ENCODE data around the gene BNC2.

Gene BNC2

GRCh38 chr9:16712787-16713186 is 157.7 kb downstream of the BNC2 start:
- H3F3A ChIP-seq (ENCODE audit: low read depth): no peaks in the 10 kb centered on the region
- no peaks in the 10 kb centered on the region for H3K9me2 ChIP-seq (replicated peaks; ENCODE audit: low read depth, low read length)
- no peaks in the 10 kb centered on the region for H3K79me2 ChIP-seq (ENCODE audit: insufficient read depth, low read length)
- no peak overlapping the region for H3K4me3 ChIP-seq (ENCODE audit: low read length, poor library complexity, severe bottlenecking)
- H3K9me3 ChIP-seq (ENCODE audit: insufficient read depth, low read depth, low read length): no peaks in the 10 kb centered on the region
- no peak overlapping the region for H2AFZ ChIP-seq (ENCODE audit: low read length)
- H3K4me1 ChIP-seq (ENCODE audit: insufficient read depth, low read length, poor library complexity, severe bottlenecking): no peaks in the 10 kb centered on the region
- no peaks in the 10 kb centered on the region for H4K20me1 ChIP-seq (ENCODE audit: insufficient read depth, low read length, poor library complexity, severe bottlenecking)
- no peaks in the 10 kb centered on the region for H3K27me3 ChIP-seq (ENCODE audit: insufficient read depth, low read length, poor library complexity, severe bottlenecking)
- no peaks in the 10 kb centered on the region for H3K36me3 ChIP-seq (ENCODE audit: insufficient read depth, low read length)
- no peak overlapping the region for H3K4me2 ChIP-seq (ENCODE audit: low read depth, low read length, poor library complexity, severe bottlenecking)
- no peak for TF ChIP-seq CTCF (conservative IDR thresholded peaks at IDR 0.05; ENCODE audit: low read length)
- no peak for TF ChIP-seq EZH2phosphoT487 (IDR thresholded peaks at IDR 0.05; ENCODE audit: borderline replicate concordance)
- H3K9ac ChIP-seq (ENCODE audit: low read depth, low read length, poor library complexity, severe bottlenecking): no peak overlapping the region

GRCh38 chr9:16710888-16711287 is 159.6 kb downstream of the BNC2 start:
- Histone ChIP-seq H3K9me3 (ENCODE audit: insufficient read depth, low read depth, low read length) (no peaks in the 10 kb centered on the region), H2AFZ (ENCODE audit: low read length) (no peak overlapping the region), H3K4me1 (ENCODE audit: insufficient read depth, low read length, poor library complexity, severe bottlenecking) (no peaks in the 10 kb centered on the region), H3K4me2 (ENCODE audit: low read depth, low read length, poor library complexity, severe bottlenecking) (no peak overlapping the region), H4K20me1 (ENCODE audit: insufficient read depth, low read length, poor library complexity, severe bottlenecking) (no peaks in the 10 kb centered on the region), H3K27me3 (ENCODE audit: insufficient read depth, low read length, poor library complexity, severe bottlenecking) (no peaks in the 10 kb centered on the region), H3K79me2 (ENCODE audit: insufficient read depth, low read length) (no peaks in the 10 kb centered on the region), H3K9ac (ENCODE audit: low read depth, low read length, poor library complexity, severe bottlenecking) (no peak overlapping the region), H3K4me3 (ENCODE audit: low read length, poor library complexity, severe bottlenecking) (no peak overlapping the region), H3K36me3 (ENCODE audit: insufficient read depth, low read length) (no peaks in the 10 kb centered on the region), H3F3A (ENCODE audit: low read depth) (no peaks in the 10 kb centered on the region), H3K9me2 (replicated peaks; ENCODE audit: low read depth, low read length) (no peaks in the 10 kb centered on the region)
- TF ChIP-seq CTCF (conservative IDR thresholded peaks at IDR 0.05; ENCODE audit: low read length) (no peak), EZH2phosphoT487 (IDR thresholded peaks at IDR 0.05; ENCODE audit: borderline replicate concordance) (no peak)

GRCh38 chr9:16709924-16710323 is 160.5 kb downstream of the BNC2 start:
- H3K9ac ChIP-seq (ENCODE audit: low read depth, low read length, poor library complexity, severe bottlenecking): no peak overlapping the region

More at GRCh38 chr9:16709924-16710323, 160.5 kb downstream of the BNC2 start:
- H3K9me2 ChIP-seq (replicated peaks; ENCODE audit: low read depth, low read length): no peaks in the 10 kb centered on the region
- H3K4me2 ChIP-seq (ENCODE audit: low read depth, low read length, poor library complexity, severe bottlenecking): no peak overlapping the region
- H3K9me3 ChIP-seq (ENCODE audit: insufficient read depth, low read depth, low read length): no peaks in the 10 kb centered on the region
- H3K79me2 ChIP-seq (ENCODE audit: insufficient read depth, low read length): no peaks in the 10 kb centered on the region
- no peaks in the 10 kb centered on the region for H3F3A ChIP-seq (ENCODE audit: low read depth)
- no peak overlapping the region for H2AFZ ChIP-seq (ENCODE audit: low read length)
- H3K27me3 ChIP-seq (ENCODE audit: insufficient read depth, low read length, poor library complexity, severe bottlenecking): no peaks in the 10 kb centered on the region
- no peaks in the 10 kb centered on the region for H4K20me1 ChIP-seq (ENCODE audit: insufficient read depth, low read length, poor library complexity, severe bottlenecking)
- no peaks in the 10 kb centered on the region for H3K4me1 ChIP-seq (ENCODE audit: insufficient read depth, low read length, poor library complexity, severe bottlenecking)
- TF ChIP-seq EZH2phosphoT487 (IDR thresholded peaks at IDR 0.05; ENCODE audit: borderline replicate concordance) (no peak), CTCF (conservative IDR thresholded peaks at IDR 0.05; ENCODE audit: low read length) (no peak)
- no peaks in the 10 kb centered on the region for H3K36me3 ChIP-seq (ENCODE audit: insufficient read depth, low read length)
- no peak overlapping the region for H3K4me3 ChIP-seq (ENCODE audit: low read length, poor library complexity, severe bottlenecking)

All from Loucy (cell line).